Neural progenitor cell (in vitro differentiated cells): ENCODE results near the gene TMUB2. TPM values are rescaled to one million over a fixed set of nuclear protein-coding genes. Genes with fewer than 3 reads are reported as not detected.

Experiments
- DNase-seq: peaks from one replicate; pipeline ENCODE4 v3.0.0-alpha.2; 2016; ENCODE audit warnings: low spot score
- H2AFZ ChIP-seq: fragments of 200-600 bp; sonication (generic); replicated peaks from 2 replicates; pipeline ENCODE4 v1.6.1; 2016; ENCODE audit warnings: antibody characterized with exemption
- H3F3A ChIP-seq: fragments of 200-600 bp; sonication (generic); 2 replicates; pipeline ENCODE4 v1.6.1; 2016; ENCODE audit warnings: antibody characterized with exemption, low read depth
- H3K27ac ChIP-seq: fragments of 200-600 bp; sonication (generic); 2 replicates; pipeline ENCODE4 v1.5.1; 2016; ENCODE audit warnings: mild to moderate bottlenecking
- H3K27me3 ChIP-seq: fragments of 200-600 bp; sonication (generic); 2 replicates; pipeline ENCODE4 v1.6.1; 2016; ENCODE audit warnings: mild to moderate bottlenecking, moderate library complexity
- H3K36me3 ChIP-seq: fragments of 200-600 bp; sonication (generic); 2 replicates; pipeline ENCODE4 v1.5.1; 2016
- H3K4me1 ChIP-seq: fragments of 200-600 bp; sonication (generic); 2 replicates; pipeline ENCODE4 v1.6.1; 2016; ENCODE audit warnings: mixed run types
- H3K4me2 ChIP-seq: fragments of 200-600 bp; sonication (generic); 2 replicates; pipeline ENCODE4 v1.6.1; 2016
- H3K4me3 ChIP-seq: fragments of 200-600 bp; sonication (generic); 2 replicates; pipeline ENCODE4 v1.5.1; 2016
- H3K79me2 ChIP-seq: fragments of 200-600 bp; sonication (generic); 2 replicates; pipeline ENCODE4 v1.6.1; 2016; ENCODE audit warnings: low read depth
- H3K9ac ChIP-seq: fragments of 200-600 bp; sonication (generic); 2 replicates; pipeline ENCODE4 v1.6.1; 2016
- H3K9me3 ChIP-seq: fragments of 200-600 bp; sonication (generic); 2 replicates; pipeline ENCODE4 v1.5.1; 2016; ENCODE audit warnings: low read depth
- H4K20me1 ChIP-seq: fragments of 200-600 bp; sonication (generic); 2 replicates; pipeline ENCODE4 v1.6.1; 2016; ENCODE audit warnings: low read depth
- H3K27ac Mint-ChIP-seq: 3 replicates; pipeline ENCODE4 v1.8.0; 2021; ENCODE audit warnings: mixed read lengths
- H3K27me3 Mint-ChIP-seq: 2 replicates; pipeline ENCODE4 v1.8.0; 2022; ENCODE audit warnings: low read depth, mild to moderate bottlenecking, inconsistent platforms, moderate library complexity, mixed read lengths; ENCODE audit not compliant: insufficient read depth
- H3K36me3 Mint-ChIP-seq: 3 replicates; pipeline ENCODE4 v1.8.0; 2021; ENCODE audit warnings: mixed read lengths
- H3K4me1 Mint-ChIP-seq: 3 replicates; pipeline ENCODE4 v1.8.0; 2021; ENCODE audit warnings: mixed read lengths
- H3K4me3 Mint-ChIP-seq: 3 replicates; pipeline ENCODE4 v1.8.0; 2021; ENCODE audit warnings: mild to moderate bottlenecking, moderate library complexity, mixed read lengths
- H3K9me3 Mint-ChIP-seq: 3 replicates; pipeline ENCODE4 v1.8.0; 2020; ENCODE audit warnings: mixed read lengths
- CTCF ChIP-seq: fragments of 200-600 bp; sonication (generic); IDR thresholded peaks from 2 replicates; pipeline ENCODE4 v1.5.1; 2017; ENCODE audit warnings: antibody characterized with exemption, mild to moderate bottlenecking
- EZH2 ChIP-seq: fragments of 200-600 bp; sonication (generic); IDR thresholded peaks from 2 replicates; pipeline ENCODE4 v1.6.1; 2017; ENCODE audit warnings: antibody characterized with exemption, mild to moderate bottlenecking, moderate library complexity
- EZH2phosphoT487 ChIP-seq: fragments of 200-600 bp; sonication (generic); IDR thresholded peaks from 2 replicates; pipeline ENCODE4 v1.6.1; 2017; ENCODE audit warnings: antibody characterized with exemption
- total RNA-seq: library from RNA; depleted of rRNA; stranded (reverse); fragments of >200 nt; gene quantifications from 2 replicates; pipeline ENCODE4 v1.2.3, GENCODE V29; 2015; ENCODE audit warnings: low replicate concordance

Gene TMUB2
- total RNA-seq, 1 donor from 2014 or later: 16.6 TPM

- H3K36me3 ChIP-seq: no peaks in the 10 kb centered on the region
- no peak overlapping the region for H3K9ac ChIP-seq
- no peaks in the 10 kb centered on the region for H3K27me3 ChIP-seq
- DNase-seq: no peak
- H3K4me1 Mint-ChIP-seq: peaks cover 21% of the 10 kb centered on the region
- H3K27ac Mint-ChIP-seq: no peak overlapping the region
- no peak overlapping the region for H3K4me3 ChIP-seq
- no peak overlapping the region for H3K4me2 ChIP-seq
- no peak for TF ChIP-seq EZH2phosphoT487
- no peak for TF ChIP-seq CTCF
- no peak for TF ChIP-seq EZH2
- peaks cover 3% of the 10 kb centered on the region for H3F3A ChIP-seq
- H2AFZ ChIP-seq: no peak overlapping the region
- H3K4me3 Mint-ChIP-seq: no peak overlapping the region
- H3K9me3 Mint-ChIP-seq: no peaks in the 10 kb centered on the region
- H3K27ac ChIP-seq: no peak overlapping the region
- no peaks in the 10 kb centered on the region for H3K9me3 ChIP-seq
- H3K4me1 ChIP-seq: peaks cover 11% of the 10 kb centered on the region
- peaks cover 2% of the 10 kb centered on the region for H3K36me3 Mint-ChIP-seq
- H3K27me3 Mint-ChIP-seq: peaks cover 4% of the 10 kb centered on the region
- H3K79me2 ChIP-seq: no peaks in the 10 kb centered on the region
- no peaks in the 10 kb centered on the region for H4K20me1 ChIP-seq
These were observed 16.7 kb upstream of the TMUB2 start for GRCh38 chr17:44170135-44170498.

- Mint-ChIP-seq H3K27me3 (peaks cover 4% of the 10 kb centered on the region), H3K4me3 (no peak within 1 kb of the TSS), H3K27ac (no peak within 1 kb of the TSS), H3K36me3 (peaks cover 5% of the 10 kb centered on the region), H3K9me3 (no peaks in the 10 kb centered on the region), H3K4me1 (peaks cover 21% of the 10 kb centered on the region)
- H3K9ac ChIP-seq: no peak within 1 kb of the TSS
- H3K4me2 ChIP-seq: peak within 1 kb of the TSS; percentile 45
- peak; percentile 40 for DNase-seq
- H3K27ac ChIP-seq: no peak within 1 kb of the TSS
- peaks cover 11% of the 10 kb centered on the region for H3K4me1 ChIP-seq
- peaks cover 3% of the 10 kb centered on the region for H3F3A ChIP-seq
- H3K79me2 ChIP-seq: no peaks in the 10 kb centered on the region
- no peaks in the 10 kb centered on the region for H3K27me3 ChIP-seq
- no peaks in the 10 kb centered on the region for H3K36me3 ChIP-seq
- H3K9me3 ChIP-seq: no peaks in the 10 kb centered on the region
- H3K4me3 ChIP-seq: no peak within 1 kb of the TSS
- H2AFZ ChIP-seq: no peak within 1 kb of the TSS
- TF ChIP-seq CTCF: peak; percentile 19
- no peak for TF ChIP-seq EZH2phosphoT487
- TF ChIP-seq EZH2: no peak
- H4K20me1 ChIP-seq: no peaks in the 10 kb centered on the region
These were observed 16.1 kb upstream of the TMUB2 start, which contains the start of gene ASB16 for GRCh38 chr17:44170499-44171201. ASB16 (plus strand) TSS chr17:44170704; CDS start chr17:44170790, 86 bp downstream.

- Histone ChIP-seq H3K36me3 (no peaks in the 10 kb centered on the region), H3K27me3 (no peaks in the 10 kb centered on the region), H3K79me2 (no peaks in the 10 kb centered on the region), H3K9ac (no peak overlapping the region), H2AFZ (no peak overlapping the region), H3K9me3 (no peaks in the 10 kb centered on the region), H3K4me2 (no peak overlapping the region), H4K20me1 (no peaks in the 10 kb centered on the region), H3F3A (peaks cover 3% of the 10 kb centered on the region), H3K27ac (no peak overlapping the region), H3K4me3 (no peak overlapping the region), H3K4me1 (peaks cover 11% of the 10 kb centered on the region)
- Mint-ChIP-seq H3K36me3 (peaks cover 10% of the 10 kb centered on the region), H3K9me3 (no peaks in the 10 kb centered on the region), H3K27ac (peak overlapping the region; percentile 60), H3K27me3 (peaks cover 3% of the 10 kb centered on the region), H3K4me3 (no peak overlapping the region), H3K4me1 (peaks cover 21% of the 10 kb centered on the region)
- no peak for DNase-seq
- TF ChIP-seq CTCF: no peak
- no peak for TF ChIP-seq EZH2
- no peak for TF ChIP-seq EZH2phosphoT487
These were observed 14.8 kb upstream of the TMUB2 start for GRCh38 chr17:44171931-44172455.
